ENCODE measurements around the gene MYF5. TPM values are rescaled to one million over a fixed set of nuclear protein-coding genes. Genes with fewer than 3 reads are reported as not detected.

Gene MYF5
- total RNA-seq, 1 donor from 2014 or later = not detected

DNA sequence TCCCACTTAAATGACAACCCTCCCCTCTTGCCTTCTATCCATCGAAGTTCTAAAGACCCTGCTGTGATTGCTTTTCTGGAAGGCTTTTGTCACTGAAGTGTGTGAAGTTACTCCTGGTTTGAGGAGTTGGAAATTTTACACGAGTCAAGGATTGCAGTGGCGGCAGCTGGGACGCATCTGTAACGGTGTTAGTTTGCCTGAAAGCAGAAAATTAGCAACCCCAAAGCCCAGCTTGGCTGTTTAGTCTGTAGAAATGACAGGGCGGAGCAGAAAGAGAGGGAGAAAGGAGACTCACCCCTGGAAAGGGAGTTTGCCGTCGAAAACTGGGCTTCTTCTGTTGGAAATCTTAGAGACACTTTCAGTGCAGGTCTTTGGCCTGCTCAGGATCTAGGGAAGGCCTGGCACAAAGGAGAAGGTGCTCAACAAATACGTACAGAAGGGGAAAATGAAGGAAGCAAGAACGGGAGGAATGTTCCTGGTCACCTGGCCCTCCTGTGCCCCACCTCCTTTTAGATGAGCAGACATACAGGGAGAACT lies 931 bp upstream of the MYF5 start:
- H3K9me3 ChIP-seq (replicated peaks) = no peaks in the 10 kb centered on the region
- no peak overlapping the region for H3K4me3 ChIP-seq
- intact Hi-C loops (cut with micrococcal nuclease) = no loop called here
- DNase-seq = no peak
- no peak overlapping the region for H3K27ac ChIP-seq (replicated peaks)
- peaks cover 71% of the 10 kb centered on the region for H3K27me3 ChIP-seq (ENCODE audit: low read depth)
- no peaks in the 10 kb centered on the region for H3K4me1 ChIP-seq
- no peaks in the 10 kb centered on the region for H3K36me3 ChIP-seq
- TF ChIP-seq, protein P1, sequence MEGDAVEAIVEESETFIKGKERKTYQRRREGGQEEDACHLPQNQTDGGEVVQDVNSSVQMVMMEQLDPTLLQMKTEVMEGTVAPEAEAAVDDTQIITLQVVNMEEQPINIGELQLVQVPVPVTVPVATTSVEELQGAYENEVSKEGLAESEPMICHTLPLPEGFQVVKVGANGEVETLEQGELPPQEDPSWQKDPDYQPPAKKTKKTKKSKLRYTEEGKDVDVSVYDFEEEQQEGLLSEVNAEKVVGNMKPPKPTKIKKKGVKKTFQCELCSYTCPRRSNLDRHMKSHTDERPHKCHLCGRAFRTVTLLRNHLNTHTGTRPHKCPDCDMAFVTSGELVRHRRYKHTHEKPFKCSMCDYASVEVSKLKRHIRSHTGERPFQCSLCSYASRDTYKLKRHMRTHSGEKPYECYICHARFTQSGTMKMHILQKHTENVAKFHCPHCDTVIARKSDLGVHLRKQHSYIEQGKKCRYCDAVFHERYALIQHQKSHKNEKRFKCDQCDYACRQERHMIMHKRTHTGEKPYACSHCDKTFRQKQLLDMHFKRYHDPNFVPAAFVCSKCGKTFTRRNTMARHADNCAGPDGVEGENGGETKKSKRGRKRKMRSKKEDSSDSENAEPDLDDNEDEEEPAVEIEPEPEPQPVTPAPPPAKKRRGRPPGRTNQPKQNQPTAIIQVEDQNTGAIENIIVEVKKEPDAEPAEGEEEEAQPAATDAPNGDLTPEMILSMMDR (IDR thresholded peaks at IDR 0.05; ENCODE audit: borderline replicate concordance) = no peak

DNA sequence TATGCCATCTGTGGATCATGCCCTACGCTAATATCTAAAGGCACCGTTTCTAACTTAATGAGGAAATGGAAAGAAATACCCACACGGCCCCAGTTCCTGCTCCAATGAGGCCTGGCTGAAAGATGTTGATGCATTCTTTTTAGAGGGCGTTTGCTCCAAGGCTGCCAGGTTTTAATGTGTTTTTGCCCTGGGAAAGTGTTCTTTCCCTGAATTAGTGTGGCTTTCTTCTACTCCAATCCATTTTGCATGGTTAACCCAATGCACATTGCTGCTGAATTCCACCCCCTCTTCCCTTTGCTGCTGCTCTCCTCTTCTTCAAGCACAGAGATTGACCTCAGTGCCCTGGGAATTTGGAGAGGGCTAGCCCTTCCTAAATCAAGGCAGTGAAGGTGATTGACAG lies 1.1 kb downstream of the MYF5 start:
- Histone ChIP-seq H3K27me3 (ENCODE audit: low read depth) (peaks cover 55% of the 10 kb centered on the region), H3K27ac (replicated peaks) (no peak overlapping the region), H3K9me3 (replicated peaks) (no peaks in the 10 kb centered on the region), H3K4me1 (no peaks in the 10 kb centered on the region), H3K4me3 (no peak overlapping the region), H3K36me3 (no peaks in the 10 kb centered on the region)
- TF ChIP-seq, protein P1 (IDR thresholded peaks at IDR 0.05; ENCODE audit: borderline replicate concordance) = no peak
- intact Hi-C loops (cut with micrococcal nuclease) = no loop called here
- no peak for DNase-seq

DNA sequence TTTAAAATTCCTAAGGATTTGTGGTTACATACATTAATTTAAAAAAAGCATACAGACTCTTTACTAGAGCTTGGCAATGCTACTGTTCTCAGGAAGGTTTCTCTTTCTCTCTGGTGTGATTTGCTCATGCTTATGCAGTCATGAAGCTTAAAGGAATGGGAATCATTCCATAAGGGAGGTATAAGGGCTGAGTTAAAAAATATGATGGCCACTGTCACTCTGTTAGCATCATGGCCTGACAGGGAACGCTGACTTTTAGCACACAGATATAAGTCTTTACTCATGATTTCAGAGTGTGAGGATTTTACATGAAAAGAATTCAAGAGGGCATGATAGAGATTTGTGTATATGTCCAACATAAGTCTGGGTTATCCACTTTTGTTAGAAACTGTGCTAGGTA lies 3.8 kb downstream of the MYF5 start:
- H3K27ac ChIP-seq (replicated peaks) = no peak overlapping the region
- peaks cover 30% of the 10 kb centered on the region for H3K27me3 ChIP-seq (ENCODE audit: low read depth)
- DNase-seq = no peak
- H3K4me3 ChIP-seq = no peak overlapping the region
- intact Hi-C loops (cut with micrococcal nuclease) = no loop called here
- no peaks in the 10 kb centered on the region for H3K4me1 ChIP-seq
- no peaks in the 10 kb centered on the region for H3K36me3 ChIP-seq
- no peaks in the 10 kb centered on the region for H3K9me3 ChIP-seq (replicated peaks)
- TF ChIP-seq, protein P1 (IDR thresholded peaks at IDR 0.05; ENCODE audit: borderline replicate concordance) = no peak

DNA sequence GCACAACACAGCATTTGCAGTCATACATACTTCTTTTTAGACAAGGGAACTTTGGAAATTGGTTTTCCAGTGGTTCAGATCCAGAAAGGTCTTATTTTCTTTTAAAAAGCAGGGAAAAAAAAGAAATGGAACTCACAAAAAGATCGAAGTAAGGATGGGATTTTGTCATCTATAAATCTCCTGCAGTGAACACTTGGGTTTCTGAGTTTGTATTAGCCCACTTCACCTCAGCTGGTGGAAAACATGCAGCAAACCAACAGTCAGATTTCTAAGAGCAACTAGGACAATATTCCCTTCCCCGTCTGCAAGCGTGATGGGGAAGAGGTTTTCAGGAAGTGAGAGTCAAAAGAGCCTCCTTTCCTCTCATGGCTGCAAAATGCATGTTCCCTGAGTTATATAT lies 4.6 kb downstream of the MYF5 start:
- Histone ChIP-seq H3K27me3 (ENCODE audit: low read depth) (peaks cover 22% of the 10 kb centered on the region), H3K36me3 (no peaks in the 10 kb centered on the region), H3K27ac (replicated peaks) (no peak overlapping the region), H3K9me3 (replicated peaks) (no peaks in the 10 kb centered on the region), H3K4me1 (no peaks in the 10 kb centered on the region), H3K4me3 (no peak overlapping the region)
- intact Hi-C loops (cut with micrococcal nuclease) = no loop called here
- TF ChIP-seq, protein P1 (IDR thresholded peaks at IDR 0.05; ENCODE audit: borderline replicate concordance) = no peak
- DNase-seq = no peak

DNA sequence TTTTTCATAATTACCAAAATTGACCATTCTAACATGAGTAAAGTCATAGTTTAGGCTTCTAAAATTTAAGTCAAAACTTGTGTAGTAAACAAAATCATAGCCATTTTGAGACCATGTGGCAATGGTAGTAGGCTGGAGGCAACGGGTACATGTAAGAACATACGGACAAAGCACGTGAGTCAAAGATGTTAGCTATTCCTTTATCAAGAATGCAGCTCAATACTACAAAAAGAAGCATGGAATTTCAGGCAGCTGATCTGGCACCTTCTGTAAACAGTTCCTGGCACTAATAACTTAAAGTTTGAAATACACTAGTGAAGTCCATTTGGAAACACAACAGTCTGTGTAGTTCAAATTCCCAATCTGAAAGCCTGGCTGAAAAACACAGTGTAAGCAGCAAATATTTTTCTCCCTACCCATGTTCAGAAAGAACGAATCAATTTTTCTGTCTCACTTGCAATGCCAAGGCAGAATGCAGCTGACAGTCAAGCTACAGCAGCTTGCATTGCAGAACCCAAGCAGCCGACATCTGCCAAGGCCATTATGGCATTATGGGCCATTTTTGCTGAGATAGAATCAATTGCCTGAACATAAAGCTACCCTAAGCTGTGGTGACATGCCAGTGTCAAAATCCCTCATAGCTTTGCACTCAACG lies 29.3 kb downstream of the MYF5 start:
- H3K4me3 ChIP-seq = no peak overlapping the region

More for the DNA sequence above, 29.3 kb downstream of the MYF5 start:
- no peaks in the 10 kb centered on the region for H3K27me3 ChIP-seq (ENCODE audit: low read depth)
- no peak overlapping the region for H3K27ac ChIP-seq (replicated peaks)
- intact Hi-C loops (cut with micrococcal nuclease) = no loop called here
- H3K36me3 ChIP-seq = no peaks in the 10 kb centered on the region
- TF ChIP-seq, protein P1 (IDR thresholded peaks at IDR 0.05; ENCODE audit: borderline replicate concordance) = no peak
- H3K9me3 ChIP-seq (replicated peaks) = no peaks in the 10 kb centered on the region
- DNase-seq = no peak
- H3K4me1 ChIP-seq = no peaks in the 10 kb centered on the region
